Adrenal gland (tissue), 5 donors: ENCODE results near the gene NOVA1.

Experiments used
- POLR2A ChIP-seq, 2 donors: fragments of 450-650 bp; IDR thresholded peaks; one replicate each; pipeline ENCODE4 v1.6.1; 2017; ENCODE audit warnings: antibody characterized with exemption in 2 of 2, mild to moderate bottlenecking in 2 of 2, moderate library complexity in 1 of 2
- TF ChIP-seq, protein P1 (sequence below), 6 experiments: fragments of 450-650 bp in 4 of 6; fragments of 200-600 bp in 2 of 6; sonication (generic) in 1 of 6; IDR thresholded peaks; 1 replicate in 5 of 6; 2 replicates in 1 of 6; pipeline versions ENCODE4 v1.5.1 to v1.8.0; 2016 to 2021; ENCODE audit warnings: antibody characterized with exemption in 6 of 6, mild to moderate bottlenecking in 2 of 6, moderate library complexity in 1 of 6
- donor health status: DM: no; HTN: no; CAD: no.

GRCh38 chr14:26611259-26611658, 13.4 kb upstream of the NOVA1 start:
- TF ChIP-seq, protein P1, sequence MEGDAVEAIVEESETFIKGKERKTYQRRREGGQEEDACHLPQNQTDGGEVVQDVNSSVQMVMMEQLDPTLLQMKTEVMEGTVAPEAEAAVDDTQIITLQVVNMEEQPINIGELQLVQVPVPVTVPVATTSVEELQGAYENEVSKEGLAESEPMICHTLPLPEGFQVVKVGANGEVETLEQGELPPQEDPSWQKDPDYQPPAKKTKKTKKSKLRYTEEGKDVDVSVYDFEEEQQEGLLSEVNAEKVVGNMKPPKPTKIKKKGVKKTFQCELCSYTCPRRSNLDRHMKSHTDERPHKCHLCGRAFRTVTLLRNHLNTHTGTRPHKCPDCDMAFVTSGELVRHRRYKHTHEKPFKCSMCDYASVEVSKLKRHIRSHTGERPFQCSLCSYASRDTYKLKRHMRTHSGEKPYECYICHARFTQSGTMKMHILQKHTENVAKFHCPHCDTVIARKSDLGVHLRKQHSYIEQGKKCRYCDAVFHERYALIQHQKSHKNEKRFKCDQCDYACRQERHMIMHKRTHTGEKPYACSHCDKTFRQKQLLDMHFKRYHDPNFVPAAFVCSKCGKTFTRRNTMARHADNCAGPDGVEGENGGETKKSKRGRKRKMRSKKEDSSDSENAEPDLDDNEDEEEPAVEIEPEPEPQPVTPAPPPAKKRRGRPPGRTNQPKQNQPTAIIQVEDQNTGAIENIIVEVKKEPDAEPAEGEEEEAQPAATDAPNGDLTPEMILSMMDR (IDR thresholded peaks at IDR 0.05): no peak
- TF ChIP-seq POLR2A (IDR thresholded peaks at IDR 0.05): no peak
